ENCODE results near the gene MUC5B.

MUC5B gene

DNA sequence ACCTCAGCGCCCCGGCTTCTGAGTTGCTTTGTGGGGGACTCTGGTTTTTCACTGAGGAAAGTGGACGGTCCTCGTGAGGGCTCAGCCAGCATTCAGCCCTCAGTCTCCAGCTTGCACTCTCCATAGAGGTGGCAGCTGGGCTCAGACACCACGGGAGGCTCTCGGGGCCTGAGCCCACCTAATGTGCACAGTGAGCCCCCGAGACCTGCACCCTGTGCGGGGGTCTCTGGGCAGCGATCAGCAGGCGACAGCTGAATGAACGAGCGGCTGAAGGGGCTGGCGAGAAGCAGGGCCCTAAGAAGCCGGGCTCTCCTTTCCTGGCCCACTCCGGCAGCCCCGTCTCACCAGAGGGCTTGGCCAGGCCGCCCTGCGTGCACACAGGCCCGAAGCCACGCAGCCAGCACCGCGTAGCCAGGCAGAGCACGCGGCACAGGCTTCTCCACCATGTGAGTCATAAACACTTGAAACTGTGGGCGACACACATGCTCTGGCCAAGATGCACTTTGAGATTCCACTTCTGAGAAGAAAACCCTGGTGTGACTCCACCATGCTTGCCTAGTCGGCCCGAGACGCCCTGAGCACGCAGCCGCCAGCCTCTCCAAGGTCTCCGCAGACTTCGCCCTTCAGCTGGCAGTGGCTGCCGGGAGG is 58.6 kb downstream of the MUC5B start:
- FAIRE-seq, result no peak
- no peak for DNase-seq (ENCODE audit: insufficient read length, low spot score)
- TF ChIP-seq POLR2AphosphoS5 (IDR thresholded peaks at IDR 0.05; ENCODE audit: low read depth, low read length) (no peak), POLR2A (IDR thresholded peaks at IDR 0.05; ENCODE audit: low read depth, low read length) (no peak), SPI1 (IDR thresholded peaks at IDR 0.05; ENCODE audit: low read depth, low read length) (no peak), POU2F2 (IDR thresholded peaks at IDR 0.05; ENCODE audit: low read depth, low read length) (no peak)

DNA sequence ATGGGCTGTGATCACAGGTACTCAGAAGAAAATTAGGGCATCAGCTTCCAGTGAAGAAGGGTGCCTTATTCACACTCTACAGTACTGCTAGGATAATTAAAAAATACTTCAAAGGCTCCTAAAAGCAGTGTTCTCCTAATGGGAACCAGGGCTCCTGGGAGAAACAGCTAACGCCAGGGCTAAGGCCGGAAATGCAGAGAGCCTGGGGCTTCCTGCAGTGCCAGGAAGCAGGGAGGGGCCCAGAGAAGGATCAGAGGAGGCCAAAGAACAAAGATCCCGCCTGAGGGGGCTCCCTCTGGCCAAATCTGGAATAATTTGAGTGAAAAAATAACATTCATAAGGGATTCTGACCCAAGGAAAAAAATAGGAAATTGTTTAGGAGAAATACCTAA is 59.1 kb downstream of the MUC5B start:
- TF ChIP-seq POU2F2 (IDR thresholded peaks at IDR 0.05; ENCODE audit: low read depth, low read length) (no peak), POLR2A (IDR thresholded peaks at IDR 0.05; ENCODE audit: low read depth, low read length) (no peak), SPI1 (IDR thresholded peaks at IDR 0.05; ENCODE audit: low read depth, low read length) (no peak)
- FAIRE-seq, result no peak
- no peak for DNase-seq (ENCODE audit: insufficient read length, low spot score)

DNA sequence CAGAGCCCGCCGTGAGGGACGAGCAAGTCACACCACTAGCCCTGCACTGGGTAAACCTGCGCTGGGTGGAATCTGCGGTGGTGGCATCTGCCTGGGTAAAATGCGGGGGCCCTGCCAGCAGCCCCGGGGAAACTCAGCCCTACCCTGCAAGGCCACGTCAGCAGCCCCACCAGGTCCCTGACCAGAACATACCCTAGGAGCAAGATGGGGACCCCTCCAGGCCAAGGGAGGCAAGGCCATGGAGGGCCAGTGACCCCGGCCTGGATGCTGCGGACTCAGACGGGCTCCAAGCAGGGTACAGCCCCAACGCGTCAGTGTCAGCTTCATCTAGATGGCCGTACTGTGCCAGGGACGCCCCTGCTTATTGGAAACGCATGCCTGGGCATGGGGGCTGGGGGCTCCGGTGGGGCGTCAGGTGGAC is 60.2 kb downstream of the MUC5B start:
- FAIRE-seq (no peak), DNase-seq (ENCODE audit: insufficient read length, low spot score) (no peak)
- no peak for TF ChIP-seq POLR2AphosphoS5 (IDR thresholded peaks at IDR 0.05; ENCODE audit: low read depth, low read length)
- no peak for TF ChIP-seq POU2F2 (IDR thresholded peaks at IDR 0.05; ENCODE audit: low read depth, low read length)
- TF ChIP-seq TAF1 (IDR thresholded peaks at IDR 0.05; ENCODE audit: low read depth, low read length), result no peak
- no peak for TF ChIP-seq PAX5 (IDR thresholded peaks at IDR 0.05; ENCODE audit: insufficient read depth, low read length, severe bottlenecking)
- no peak for TF ChIP-seq POLR2A (IDR thresholded peaks at IDR 0.05; ENCODE audit: low read depth, low read length)
- no peak for TF ChIP-seq SPI1 (IDR thresholded peaks at IDR 0.05; ENCODE audit: low read depth, low read length)

GRCh38 chr11:1283906-1284305 is 61.0 kb downstream of the MUC5B start:
- DNase-seq (ENCODE audit: insufficient read length, low spot score), result no peak
- TF ChIP-seq TAF1 (IDR thresholded peaks at IDR 0.05; ENCODE audit: low read depth, low read length), result no peak
- TF ChIP-seq POU2F2 (IDR thresholded peaks at IDR 0.05; ENCODE audit: low read depth, low read length), result no peak
- TF ChIP-seq SPI1 (IDR thresholded peaks at IDR 0.05; ENCODE audit: low read depth, low read length), result no peak
- no peak for TF ChIP-seq POLR2A (IDR thresholded peaks at IDR 0.05; ENCODE audit: low read depth, low read length)
- TF ChIP-seq POLR2AphosphoS5 (IDR thresholded peaks at IDR 0.05; ENCODE audit: low read depth, low read length), result no peak
- no peak for TF ChIP-seq PAX5 (IDR thresholded peaks at IDR 0.05; ENCODE audit: insufficient read depth, low read length, severe bottlenecking)
- FAIRE-seq, result no peak

DNA sequence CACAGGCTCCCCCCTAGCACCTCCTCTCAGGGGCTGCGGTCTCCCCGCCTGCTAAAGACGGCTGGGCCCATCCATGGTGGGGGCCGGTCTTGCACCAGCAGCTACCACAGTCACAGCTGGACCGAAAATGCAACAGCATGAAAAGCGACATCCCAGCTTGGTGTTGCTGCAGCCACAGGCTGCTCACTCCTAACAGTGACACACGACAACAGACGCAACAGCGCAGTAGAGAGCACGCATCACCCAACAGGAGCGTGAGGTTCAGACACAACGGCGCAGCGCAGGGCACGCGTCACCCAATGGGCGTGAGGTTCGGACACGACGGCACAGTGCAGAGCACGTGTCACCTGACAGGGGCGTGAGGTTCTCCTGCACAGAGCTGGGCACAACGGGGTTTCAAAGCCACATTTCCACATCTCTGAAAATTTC is 62.5 kb downstream of the MUC5B start:
- DNase-seq (ENCODE audit: insufficient read length, low spot score), result no peak
- no peak for TF ChIP-seq POLR2A (IDR thresholded peaks at IDR 0.05; ENCODE audit: low read depth, low read length)
- TF ChIP-seq POLR2AphosphoS5 (IDR thresholded peaks at IDR 0.05; ENCODE audit: low read depth, low read length), result no peak
- no peak for TF ChIP-seq POU2F2 (IDR thresholded peaks at IDR 0.05; ENCODE audit: low read depth, low read length)
- no peak for TF ChIP-seq PAX5 (IDR thresholded peaks at IDR 0.05; ENCODE audit: insufficient read depth, low read length, severe bottlenecking)
- TF ChIP-seq SPI1 (IDR thresholded peaks at IDR 0.05; ENCODE audit: low read depth, low read length), result no peak
- no peak for TF ChIP-seq TAF1 (IDR thresholded peaks at IDR 0.05; ENCODE audit: low read depth, low read length)
- FAIRE-seq, result no peak

- FAIRE-seq (no peak), DNase-seq (ENCODE audit: insufficient read length, low spot score) (no peak)
- TF ChIP-seq POLR2A (IDR thresholded peaks at IDR 0.05; ENCODE audit: low read depth, low read length) (no peak), POU2F2 (IDR thresholded peaks at IDR 0.05; ENCODE audit: low read depth, low read length) (no peak), SPI1 (IDR thresholded peaks at IDR 0.05; ENCODE audit: low read depth, low read length) (no peak)
These were observed 63.0 kb downstream of the MUC5B start for GRCh38 chr11:1285876-1286275.

GRCh38 chr11:1287928-1288327 is 65.1 kb downstream of the MUC5B start:
- FAIRE-seq (no peak), DNase-seq (ENCODE audit: insufficient read length, low spot score) (no peak)
- TF ChIP-seq POU2F2 (IDR thresholded peaks at IDR 0.05; ENCODE audit: low read depth, low read length) (no peak), TAF1 (IDR thresholded peaks at IDR 0.05; ENCODE audit: low read depth, low read length) (no peak), PAX5 (IDR thresholded peaks at IDR 0.05; ENCODE audit: insufficient read depth, low read length, severe bottlenecking) (no peak), POLR2AphosphoS5 (IDR thresholded peaks at IDR 0.05; ENCODE audit: low read depth, low read length) (no peak), POLR2A (IDR thresholded peaks at IDR 0.05; ENCODE audit: low read depth, low read length) (no peak), SPI1 (IDR thresholded peaks at IDR 0.05; ENCODE audit: low read depth, low read length) (no peak)

DNA sequence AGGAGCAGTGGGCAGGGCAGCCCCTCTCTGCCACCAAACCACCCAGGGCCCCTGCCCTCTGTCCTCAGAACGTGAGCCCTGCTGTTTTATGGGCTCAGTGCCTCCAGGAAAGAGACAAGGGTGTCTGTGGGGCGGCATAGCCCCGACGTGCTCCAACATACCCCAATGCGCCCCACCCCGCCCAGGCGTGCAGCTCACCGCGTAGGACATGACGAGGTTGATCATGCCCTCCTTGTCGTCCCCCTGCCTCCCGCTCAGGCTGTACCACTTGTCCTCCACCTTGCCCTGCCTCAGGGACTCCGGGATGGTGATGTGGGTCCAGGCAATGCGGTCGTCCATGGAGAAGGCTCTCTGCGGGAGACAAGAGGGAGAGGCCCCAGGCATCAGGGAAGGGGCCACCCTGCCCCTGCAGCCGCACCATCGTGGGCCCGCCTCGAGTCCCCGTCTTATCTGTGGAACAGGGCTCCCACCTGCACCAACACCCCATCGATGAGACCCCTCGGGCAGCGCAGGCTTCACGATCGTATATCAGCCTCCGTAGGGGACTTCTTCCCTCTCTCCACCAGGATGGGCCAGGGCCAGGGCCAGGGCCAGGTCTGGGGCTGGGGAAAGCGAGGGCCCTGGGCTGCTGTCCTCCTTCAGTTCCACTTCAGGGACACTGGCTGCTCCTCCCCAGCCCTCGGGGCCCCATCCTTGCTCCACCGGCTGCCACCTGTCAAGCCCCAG is 65.7 kb downstream of the MUC5B start:
- no peak for TF ChIP-seq POLR2AphosphoS5 (IDR thresholded peaks at IDR 0.05; ENCODE audit: low read depth, low read length)
- no peak for TF ChIP-seq POLR2A (IDR thresholded peaks at IDR 0.05; ENCODE audit: low read depth, low read length)
- TF ChIP-seq TAF1 (IDR thresholded peaks at IDR 0.05; ENCODE audit: low read depth, low read length), result no peak
- no peak for TF ChIP-seq SPI1 (IDR thresholded peaks at IDR 0.05; ENCODE audit: low read depth, low read length)
- no peak for TF ChIP-seq POU2F2 (IDR thresholded peaks at IDR 0.05; ENCODE audit: low read depth, low read length)
- no peak for TF ChIP-seq PAX5 (IDR thresholded peaks at IDR 0.05; ENCODE audit: insufficient read depth, low read length, severe bottlenecking)
- no peak for DNase-seq (ENCODE audit: insufficient read length, low spot score)
- no peak for FAIRE-seq

GRCh38 chr11:1289211-1289935 is 66.5 kb downstream of the MUC5B start:
- no peak for DNase-seq (ENCODE audit: insufficient read length, low spot score)
- no peak for FAIRE-seq
- no peak for TF ChIP-seq POLR2AphosphoS5 (IDR thresholded peaks at IDR 0.05; ENCODE audit: low read depth, low read length)
- no peak for TF ChIP-seq SPI1 (IDR thresholded peaks at IDR 0.05; ENCODE audit: low read depth, low read length)
- TF ChIP-seq POLR2A (IDR thresholded peaks at IDR 0.05; ENCODE audit: low read depth, low read length), result no peak
- no peak for TF ChIP-seq TAF1 (IDR thresholded peaks at IDR 0.05; ENCODE audit: low read depth, low read length)
- TF ChIP-seq POU2F2 (IDR thresholded peaks at IDR 0.05; ENCODE audit: low read depth, low read length), result no peak
- TF ChIP-seq PAX5 (IDR thresholded peaks at IDR 0.05; ENCODE audit: insufficient read depth, low read length, severe bottlenecking), result no peak
